ENCODE results near the gene RAD23B.

RAD23B gene

GRCh38 chr9:107337676-107338590 lies 54.9 kb downstream of the RAD23B start:
- DNase-seq (ENCODE audit: low read depth) = no peak

GRCh38 chr9:107338911-107339659 lies 56.0 kb downstream of the RAD23B start:
- no peak for DNase-seq (ENCODE audit: low read depth)

GRCh38 chr9:107340920-107341632 lies 58.0 kb downstream of the RAD23B start:
- DNase-seq (ENCODE audit: low read depth) = peak; percentile 70

- DNase-seq (ENCODE audit: low read depth) = no peak
These were observed 59.5 kb downstream of the RAD23B start for GRCh38 chr9:107342476-107343161.

GRCh38 chr9:107345327-107345726 lies 62.2 kb downstream of the RAD23B start:
- no peak for DNase-seq (ENCODE audit: low read depth)

GRCh38 chr9:107348836-107349235 lies 65.8 kb downstream of the RAD23B start:
- DNase-seq (ENCODE audit: low read depth) = no peak

- no peak for DNase-seq (ENCODE audit: low read depth)
These were observed 67.4 kb downstream of the RAD23B start for GRCh38 chr9:107350443-107350842.

- DNase-seq (ENCODE audit: low read depth) = peak; percentile 20
These were observed 68.4 kb downstream of the RAD23B start for GRCh38 chr9:107351382-107352045.

- no peak for DNase-seq (ENCODE audit: low read depth)
These were observed 72.3 kb downstream of the RAD23B start for GRCh38 chr9:107355394-107355793.

GRCh38 chr9:107358986-107359385 lies 75.9 kb downstream of the RAD23B start:
- DNase-seq (ENCODE audit: low read depth) = no peak

GRCh38 chr9:107360098-107360497 lies 77.0 kb downstream of the RAD23B start:
- DNase-seq (ENCODE audit: low read depth) = no peak

GRCh38 chr9:107361816-107362215 lies 78.7 kb downstream of the RAD23B start:
- no peak for DNase-seq (ENCODE audit: low read depth)

- DNase-seq (ENCODE audit: low read depth) = no peak
These were observed 80.6 kb downstream of the RAD23B start for GRCh38 chr9:107363516-107364152.

GRCh38 chr9:107367727-107368502 lies 84.8 kb downstream of the RAD23B start:
- DNase-seq (ENCODE audit: low read depth) = no peak

- no peak for DNase-seq (ENCODE audit: low read depth)
These were observed 85.6 kb downstream of the RAD23B start for GRCh38 chr9:107368696-107369095.

- no peak for DNase-seq (ENCODE audit: low read depth)
These were observed 90.7 kb downstream of the RAD23B start for GRCh38 chr9:107373809-107374208.

- DNase-seq (ENCODE audit: low read depth) = no peak
These were observed 91.9 kb downstream of the RAD23B start for GRCh38 chr9:107375001-107375400.

GRCh38 chr9:107375651-107376369 lies 92.7 kb downstream of the RAD23B start:
- no peak for DNase-seq (ENCODE audit: low read depth)

- no peak for DNase-seq (ENCODE audit: low read depth)
These were observed 94.9 kb downstream of the RAD23B start for GRCh38 chr9:107378006-107378405.

Data from ELR (cell line).